GM21381 (cell line): ENCODE measurements around the gene SSRP1.
A peak's percentile ranks its signal among the peaks of the same experiment; 100 is the strongest.
"Not testable (repeated sequence)": the region's sequence is repeated elsewhere in the genome, so short reads cannot be mapped to it uniquely, and the experiment has no call there.

ENCODE experiments used
- ATAC-seq: cut with Tn5 transposase; IDR thresholded peaks from one replicate; pipeline ENCODE4 v1.9.1; 2021; ENCODE audit warnings: mild to moderate bottlenecking, moderate library complexity; ENCODE audit not compliant: unreplicated experiment

SSRP1 gene

GRCh38 chr11:57303280-57303989 is 32.3 kb downstream of the SSRP1 start:
- ATAC-seq, result no peak

- no peak for ATAC-seq
Observed at GRCh38 chr11:57302489-57302888, 33.2 kb downstream of the SSRP1 start.

- ATAC-seq, result no peak
Observed at GRCh38 chr11:57301711-57302423, 33.8 kb downstream of the SSRP1 start.

- no peak for ATAC-seq
Observed at GRCh38 chr11:57300785-57301184, 34.9 kb downstream of the SSRP1 start.

GRCh38 chr11:57299150-57299737 is 36.4 kb downstream of the SSRP1 start:
- no peak for ATAC-seq

GRCh38 chr11:57297221-57297620 is 38.5 kb downstream of the SSRP1 start:
- ATAC-seq, result no peak

GRCh38 chr11:57296205-57296604 is 39.5 kb downstream of the SSRP1 start:
- ATAC-seq, result not testable (repeated sequence)

GRCh38 chr11:57294225-57295131 is 41.2 kb downstream of the SSRP1 start:
- no peak for ATAC-seq

- no peak for ATAC-seq
Observed at GRCh38 chr11:57290288-57290687, 45.4 kb downstream of the SSRP1 start.

GRCh38 chr11:57288771-57289579 is 46.7 kb downstream of the SSRP1 start:
- ATAC-seq, result no peak

GRCh38 chr11:57287884-57288283 is 47.8 kb downstream of the SSRP1 start:
- ATAC-seq, result no peak

- no peak for ATAC-seq
Observed at GRCh38 chr11:57283231-57283990, 52.3 kb downstream of the SSRP1 start.

- ATAC-seq, result not testable (repeated sequence)
Observed at GRCh38 chr11:57281546-57281945, 54.1 kb downstream of the SSRP1 start.

- no peak for ATAC-seq
Observed at GRCh38 chr11:57279116-57279515, 56.6 kb downstream of the SSRP1 start.

- no peak for ATAC-seq
Observed at GRCh38 chr11:57278721-57279095, 57.0 kb downstream of the SSRP1 start.

- peak; percentile 64 for ATAC-seq
Observed at GRCh38 chr11:57277845-57278720, 57.6 kb downstream of the SSRP1 start.

- no peak for ATAC-seq
Observed at GRCh38 chr11:57276971-57277675, 58.6 kb downstream of the SSRP1 start.
